AG09319 (cell line): ENCODE results near the gene SLC9A4.
A peak's percentile ranks its signal among the peaks of the same experiment; 100 is the strongest.

Experiments used
- DNase-seq: peaks from one replicate; pipeline ENCODE4 v3.0.0-alpha.2; 2010; ENCODE audit warnings: low read depth; ENCODE audit errors: extremely low read depth
- TF ChIP-seq, protein P1 (sequence below): IDR thresholded peaks from 2 replicates; pipeline ENCODE4 v1.5.1; 2011; ENCODE audit warnings: low read depth, mild to moderate bottlenecking, inconsistent platforms, low read length, moderate library complexity

SLC9A4 gene

GRCh38 chr2:102510791-102511575 lies 38.0 kb downstream of the SLC9A4 start:
- DNase-seq: no peak

GRCh38 chr2:102512161-102512560 lies 39.1 kb downstream of the SLC9A4 start:
- no peak for DNase-seq
- TF ChIP-seq, protein P1, sequence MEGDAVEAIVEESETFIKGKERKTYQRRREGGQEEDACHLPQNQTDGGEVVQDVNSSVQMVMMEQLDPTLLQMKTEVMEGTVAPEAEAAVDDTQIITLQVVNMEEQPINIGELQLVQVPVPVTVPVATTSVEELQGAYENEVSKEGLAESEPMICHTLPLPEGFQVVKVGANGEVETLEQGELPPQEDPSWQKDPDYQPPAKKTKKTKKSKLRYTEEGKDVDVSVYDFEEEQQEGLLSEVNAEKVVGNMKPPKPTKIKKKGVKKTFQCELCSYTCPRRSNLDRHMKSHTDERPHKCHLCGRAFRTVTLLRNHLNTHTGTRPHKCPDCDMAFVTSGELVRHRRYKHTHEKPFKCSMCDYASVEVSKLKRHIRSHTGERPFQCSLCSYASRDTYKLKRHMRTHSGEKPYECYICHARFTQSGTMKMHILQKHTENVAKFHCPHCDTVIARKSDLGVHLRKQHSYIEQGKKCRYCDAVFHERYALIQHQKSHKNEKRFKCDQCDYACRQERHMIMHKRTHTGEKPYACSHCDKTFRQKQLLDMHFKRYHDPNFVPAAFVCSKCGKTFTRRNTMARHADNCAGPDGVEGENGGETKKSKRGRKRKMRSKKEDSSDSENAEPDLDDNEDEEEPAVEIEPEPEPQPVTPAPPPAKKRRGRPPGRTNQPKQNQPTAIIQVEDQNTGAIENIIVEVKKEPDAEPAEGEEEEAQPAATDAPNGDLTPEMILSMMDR: no peak

More at GRCh38 chr2:102510791-102511575, 38.0 kb downstream of the SLC9A4 start:
- TF ChIP-seq, protein P1: no peak

- TF ChIP-seq, protein P1: no peak
- no peak for DNase-seq
These were observed 40.4 kb downstream of the SLC9A4 start for GRCh38 chr2:102513355-102513939.

- TF ChIP-seq, protein P1: no peak
- peak; percentile 22 for DNase-seq
These were observed 41.2 kb downstream of the SLC9A4 start for GRCh38 chr2:102514061-102514785.

GRCh38 chr2:102515851-102516250 lies 42.8 kb downstream of the SLC9A4 start:
- TF ChIP-seq, protein P1: no peak
- DNase-seq: no peak

DNA sequence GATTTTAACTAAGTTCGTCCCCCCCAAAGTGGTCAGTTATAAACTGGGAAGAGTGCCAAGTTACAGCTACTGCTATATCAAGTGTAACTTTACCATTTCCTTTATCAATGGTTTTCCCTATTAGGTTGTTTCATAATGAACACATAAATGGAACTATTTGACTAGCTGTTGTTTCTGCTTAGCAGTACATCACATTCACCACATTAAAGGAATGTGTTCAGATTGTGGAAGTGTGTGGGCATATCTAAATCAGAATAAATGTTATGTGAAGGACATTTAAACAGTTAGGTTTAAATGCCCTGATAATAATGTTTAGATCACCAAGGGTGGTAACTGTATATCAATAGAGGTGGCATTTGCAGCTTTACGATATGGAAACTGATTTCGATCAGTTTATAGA lies 45.1 kb downstream of the SLC9A4 start:
- TF ChIP-seq, protein P1: no peak
- DNase-seq: no peak

- no peak for DNase-seq
- TF ChIP-seq, protein P1: peak; percentile 42
These were observed 47.0 kb downstream of the SLC9A4 start for GRCh38 chr2:102520009-102520408.
